ENCODE results near the gene PURA. TPM values are rescaled to one million over a fixed set of nuclear protein-coding genes. Genes with fewer than 3 reads are reported as not detected.

Gene PURA
- total RNA-seq, 1 donor: 29.7 TPM

GRCh38 chr5:140143521-140144258 is 29.8 kb downstream of the PURA start:
- Histone ChIP-seq H4K20me1 (ENCODE audit: insufficient read depth, low read length) (peaks cover 95% of the 10 kb centered on the region), H3K27me3 (ENCODE audit: insufficient read depth, low read length) (no peaks in the 10 kb centered on the region), H3K4me1 (ENCODE audit: insufficient read depth, low read length) (peaks cover 14% of the 10 kb centered on the region), H3K36me3 (ENCODE audit: insufficient read depth, low read length) (no peaks in the 10 kb centered on the region), H3K79me2 (ENCODE audit: insufficient read depth, low read length) (peaks cover 65% of the 10 kb centered on the region), H3K9me3 (ENCODE audit: low read depth, low read length) (no peaks in the 10 kb centered on the region), H3K4me2 (ENCODE audit: insufficient read depth, low read length) (no peak overlapping the region), H2AFZ (ENCODE audit: low read length) (no peak overlapping the region), H3K4me3 (ENCODE audit: insufficient read depth, low read length) (no peak overlapping the region), H3K27ac (ENCODE audit: low read depth, low read length) (no peak overlapping the region)
- no peak for DNase-seq (ENCODE audit: insufficient read length, low spot score, missing footprints)
- TF ChIP-seq, protein P1, sequence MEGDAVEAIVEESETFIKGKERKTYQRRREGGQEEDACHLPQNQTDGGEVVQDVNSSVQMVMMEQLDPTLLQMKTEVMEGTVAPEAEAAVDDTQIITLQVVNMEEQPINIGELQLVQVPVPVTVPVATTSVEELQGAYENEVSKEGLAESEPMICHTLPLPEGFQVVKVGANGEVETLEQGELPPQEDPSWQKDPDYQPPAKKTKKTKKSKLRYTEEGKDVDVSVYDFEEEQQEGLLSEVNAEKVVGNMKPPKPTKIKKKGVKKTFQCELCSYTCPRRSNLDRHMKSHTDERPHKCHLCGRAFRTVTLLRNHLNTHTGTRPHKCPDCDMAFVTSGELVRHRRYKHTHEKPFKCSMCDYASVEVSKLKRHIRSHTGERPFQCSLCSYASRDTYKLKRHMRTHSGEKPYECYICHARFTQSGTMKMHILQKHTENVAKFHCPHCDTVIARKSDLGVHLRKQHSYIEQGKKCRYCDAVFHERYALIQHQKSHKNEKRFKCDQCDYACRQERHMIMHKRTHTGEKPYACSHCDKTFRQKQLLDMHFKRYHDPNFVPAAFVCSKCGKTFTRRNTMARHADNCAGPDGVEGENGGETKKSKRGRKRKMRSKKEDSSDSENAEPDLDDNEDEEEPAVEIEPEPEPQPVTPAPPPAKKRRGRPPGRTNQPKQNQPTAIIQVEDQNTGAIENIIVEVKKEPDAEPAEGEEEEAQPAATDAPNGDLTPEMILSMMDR (IDR thresholded peaks at IDR 0.05; ENCODE audit: extremely low read depth, low read depth, low read length): no peak

GRCh38 chr5:140145256-140145655 is 31.3 kb downstream of the PURA start:
- Histone ChIP-seq H3K4me2 (ENCODE audit: insufficient read depth, low read length) (peak overlapping the region; percentile 79), H4K20me1 (ENCODE audit: insufficient read depth, low read length) (peaks cover 94% of the 10 kb centered on the region)

DNA sequence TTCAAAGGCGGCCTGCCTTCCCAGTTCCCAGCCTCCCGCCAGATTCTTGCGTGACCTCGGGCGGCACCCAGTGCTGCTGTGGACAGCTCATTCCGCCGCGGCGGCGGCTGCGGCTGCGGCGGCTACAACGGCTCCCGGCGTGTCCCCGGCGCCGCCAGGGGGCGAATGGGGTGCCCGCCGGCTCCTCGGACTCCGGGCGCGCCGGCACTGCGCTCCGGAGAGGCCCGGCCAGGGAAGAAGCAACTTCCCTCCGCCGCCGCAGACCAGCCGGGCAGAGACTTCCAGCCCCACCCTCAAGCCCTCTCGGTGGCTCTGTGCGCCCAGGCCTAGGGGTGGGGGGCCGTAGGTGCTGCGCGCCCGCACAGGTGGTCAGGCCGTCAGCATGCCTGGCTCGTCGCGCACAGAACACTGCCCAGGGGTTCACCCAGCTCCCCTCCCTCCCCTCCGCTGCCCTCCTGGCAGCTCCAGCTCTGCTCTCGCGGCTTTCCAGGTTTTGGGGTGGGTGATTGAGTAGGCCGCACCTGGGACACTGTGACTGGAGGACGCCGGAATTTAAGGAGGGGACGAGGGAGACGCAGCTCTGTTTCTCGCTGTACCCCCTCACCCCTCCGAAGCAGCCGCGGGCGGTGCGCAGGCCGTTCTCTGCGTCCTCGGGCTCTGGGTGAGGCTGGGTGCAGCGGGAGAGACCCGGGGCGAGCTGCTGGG is 32.1 kb downstream of the PURA start:
- H4K20me1 ChIP-seq (ENCODE audit: insufficient read depth, low read length): peaks cover 93% of the 10 kb centered on the region
- DNase-seq (ENCODE audit: insufficient read length, low spot score, missing footprints): peak; percentile 99
- no peak overlapping the region for H2AFZ ChIP-seq (ENCODE audit: low read length)
- H3K9me3 ChIP-seq (ENCODE audit: low read depth, low read length): no peaks in the 10 kb centered on the region
- TF ChIP-seq, protein P1 (IDR thresholded peaks at IDR 0.05; ENCODE audit: extremely low read depth, low read depth, low read length): peak; percentile 61
- H3K79me2 ChIP-seq (ENCODE audit: insufficient read depth, low read length): peaks cover 56% of the 10 kb centered on the region
- no peaks in the 10 kb centered on the region for H3K36me3 ChIP-seq (ENCODE audit: insufficient read depth, low read length)
- no peak overlapping the region for H3K27ac ChIP-seq (ENCODE audit: low read depth, low read length)
- peak overlapping the region; percentile 79 for H3K4me2 ChIP-seq (ENCODE audit: insufficient read depth, low read length)
- H3K4me1 ChIP-seq (ENCODE audit: insufficient read depth, low read length): peaks cover 10% of the 10 kb centered on the region
- no peaks in the 10 kb centered on the region for H3K27me3 ChIP-seq (ENCODE audit: insufficient read depth, low read length)
- H3K4me3 ChIP-seq (ENCODE audit: insufficient read depth, low read length): peak overlapping the region; percentile 62

More at GRCh38 chr5:140145256-140145655, 31.3 kb downstream of the PURA start:
- Histone ChIP-seq H2AFZ (ENCODE audit: low read length) (no peak overlapping the region), H3K4me1 (ENCODE audit: insufficient read depth, low read length) (peaks cover 14% of the 10 kb centered on the region), H3K9me3 (ENCODE audit: low read depth, low read length) (no peaks in the 10 kb centered on the region), H3K36me3 (ENCODE audit: insufficient read depth, low read length) (no peaks in the 10 kb centered on the region), H3K79me2 (ENCODE audit: insufficient read depth, low read length) (peaks cover 62% of the 10 kb centered on the region), H3K27ac (ENCODE audit: low read depth, low read length) (no peak overlapping the region), H3K27me3 (ENCODE audit: insufficient read depth, low read length) (no peaks in the 10 kb centered on the region), H3K4me3 (ENCODE audit: insufficient read depth, low read length) (peak overlapping the region; percentile 62)
- DNase-seq (ENCODE audit: insufficient read length, low spot score, missing footprints): no peak
- TF ChIP-seq, protein P1 (IDR thresholded peaks at IDR 0.05; ENCODE audit: extremely low read depth, low read depth, low read length): no peak

DNA sequence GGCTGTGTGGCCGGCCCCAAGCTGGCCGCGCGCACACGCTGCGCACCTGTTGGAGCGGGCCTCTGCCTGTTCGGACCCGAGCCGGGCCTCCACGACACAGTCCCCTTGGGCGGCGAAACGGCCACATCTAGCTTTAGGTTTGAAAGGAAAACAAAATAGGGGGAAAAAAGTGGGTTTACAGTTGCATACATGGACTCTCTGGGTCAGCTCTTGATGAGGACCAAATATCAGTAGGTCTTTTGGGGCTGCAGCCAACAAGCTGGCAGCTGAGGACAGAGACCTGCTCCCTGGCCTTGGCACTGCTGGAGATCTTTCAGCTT is 32.6 kb downstream of the PURA start:
- Histone ChIP-seq H4K20me1 (ENCODE audit: insufficient read depth, low read length) (peaks cover 94% of the 10 kb centered on the region), H2AFZ (ENCODE audit: low read length) (no peak overlapping the region), H3K79me2 (ENCODE audit: insufficient read depth, low read length) (peaks cover 54% of the 10 kb centered on the region), H3K4me1 (ENCODE audit: insufficient read depth, low read length) (peaks cover 8% of the 10 kb centered on the region), H3K9me3 (ENCODE audit: low read depth, low read length) (no peaks in the 10 kb centered on the region), H3K4me2 (ENCODE audit: insufficient read depth, low read length) (no peak overlapping the region), H3K27ac (ENCODE audit: low read depth, low read length) (no peak overlapping the region), H3K4me3 (ENCODE audit: insufficient read depth, low read length) (no peak overlapping the region), H3K36me3 (ENCODE audit: insufficient read depth, low read length) (no peaks in the 10 kb centered on the region), H3K27me3 (ENCODE audit: insufficient read depth, low read length) (no peaks in the 10 kb centered on the region)
- TF ChIP-seq, protein P1 (IDR thresholded peaks at IDR 0.05; ENCODE audit: extremely low read depth, low read depth, low read length): no peak
- no peak for DNase-seq (ENCODE audit: insufficient read length, low spot score, missing footprints)
